ENCODE measurements around the gene KRT26. TPM values are rescaled to one million over a fixed set of nuclear protein-coding genes. Genes with fewer than 3 reads are reported as not detected.

The KRT26 gene
- total RNA-seq, 2 experiments from 2014 or later, result not detected

DNA sequence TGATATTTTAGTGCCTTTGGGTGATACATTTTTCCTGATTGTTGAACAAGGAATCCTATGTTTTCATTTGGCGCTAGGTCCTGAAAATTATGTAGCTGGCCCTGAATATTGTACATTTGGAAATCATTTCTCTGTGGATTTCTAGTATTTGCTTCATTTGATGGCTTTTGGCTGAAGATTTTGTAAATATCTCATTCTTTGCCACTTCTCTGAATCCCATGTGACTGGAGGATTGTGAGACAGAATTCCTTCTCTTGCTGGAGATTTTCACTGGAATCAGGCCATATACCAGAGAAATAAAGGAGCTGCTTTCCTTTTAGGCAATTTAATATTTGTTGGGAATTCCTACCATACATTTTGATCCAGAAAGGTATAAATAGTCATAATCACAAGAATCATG, 19.1 kb upstream of the KRT26 start:
- Mint-ChIP-seq H3K4me3 (no peak overlapping the region), H3K36me3 (ENCODE audit: low read depth) (no peaks in the 10 kb centered on the region), H3K4me1 (no peaks in the 10 kb centered on the region), H3K9me3 (no peaks in the 10 kb centered on the region), H3K27ac (no peak overlapping the region), H3K27me3 (peaks cover 22% of the 10 kb centered on the region)
- ChIA-PET POLR2A (no interaction called here), CTCF (no interaction called here)
- no peak for DNase-seq

DNA sequence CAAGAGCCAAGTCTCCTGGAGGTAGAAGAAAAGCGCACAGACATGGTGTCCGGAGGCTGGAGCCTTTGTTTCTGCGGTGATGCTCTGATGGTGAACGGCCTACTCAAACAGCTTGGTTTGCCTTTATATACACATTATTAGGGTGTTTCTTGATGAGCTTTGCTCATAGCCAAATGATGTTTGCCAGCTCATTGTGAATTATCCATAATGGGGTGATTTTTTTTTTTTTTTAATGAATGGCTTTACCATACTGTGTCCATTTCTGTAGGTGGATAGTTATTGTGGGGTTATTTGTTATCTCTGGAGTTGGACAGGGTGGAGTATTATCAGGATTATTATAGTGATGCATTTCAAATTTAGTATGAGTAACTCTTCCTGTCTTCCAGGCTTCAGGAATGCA, 10.4 kb upstream of the KRT26 start, which contains the start of gene KRT27:
KRT27 (minus strand) TSS at position 101 of the 400 bp plus-strand sequence; CDS start at position 44, 57 bp downstream.
- no peak for DNase-seq

DNA sequence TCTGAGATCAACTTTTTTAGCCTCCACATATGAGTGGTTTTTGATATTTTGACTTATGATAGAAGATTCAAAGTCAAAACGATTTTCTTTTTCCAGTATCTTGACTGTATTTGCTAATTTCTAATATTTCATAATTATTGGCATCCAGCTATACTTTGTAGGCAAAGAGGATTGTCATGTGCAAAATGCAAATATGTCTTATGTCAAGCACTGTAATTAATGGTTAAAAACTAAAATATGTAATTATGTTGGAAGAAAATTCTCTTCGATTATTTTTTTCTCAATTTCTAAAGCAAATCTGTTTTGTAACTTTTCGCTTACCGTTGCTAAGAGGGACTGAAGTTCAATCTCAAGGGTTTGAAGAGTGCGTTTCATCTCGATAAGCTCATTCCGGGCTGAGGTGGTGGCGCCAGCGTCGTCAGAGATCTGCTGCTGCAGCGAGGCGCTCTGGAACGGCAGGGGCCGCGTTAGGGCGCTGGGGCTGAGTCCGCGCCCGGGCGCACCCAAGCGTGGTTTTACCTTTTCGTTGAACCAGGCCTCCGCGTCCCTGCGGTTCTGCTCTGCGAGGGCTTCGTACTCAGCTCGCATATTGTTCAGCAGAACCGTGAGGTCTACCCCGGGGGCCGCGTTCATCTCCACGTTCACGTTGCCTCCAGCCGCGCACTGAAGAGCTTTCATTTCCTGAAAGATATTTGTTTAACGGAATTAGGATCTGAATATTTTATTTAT, 7.3 kb upstream of the KRT26 start:
- Mint-ChIP-seq H3K9me3 (no peaks in the 10 kb centered on the region), H3K4me1 (peaks cover 9% of the 10 kb centered on the region), H3K36me3 (ENCODE audit: low read depth) (no peaks in the 10 kb centered on the region), H3K4me3 (peak overlapping the region; percentile 49), H3K27ac (no peak overlapping the region), H3K27me3 (peaks cover 57% of the 10 kb centered on the region)
- CTCF ChIA-PET, result interaction anchor here (0.5 kb wide), 1 partner anchor 865 kb away, joined by 4 read pairs; no protein-coding TSS in a partner anchor
- DNase-seq, result peak; percentile 28
- POLR2A ChIA-PET, result no interaction called here

More for the DNA sequence above, 10.4 kb upstream of the KRT26 start, which contains the start of gene KRT27:
- Mint-ChIP-seq H3K9me3 (no peaks in the 10 kb centered on the region), H3K4me1 (peaks cover 9% of the 10 kb centered on the region), H3K36me3 (ENCODE audit: low read depth) (no peaks in the 10 kb centered on the region), H3K4me3 (no peak within 1 kb of the TSS), H3K27me3 (peaks cover 42% of the 10 kb centered on the region), H3K27ac (no peak within 1 kb of the TSS)
- ChIA-PET CTCF (no interaction called here), POLR2A (no interaction called here)

DNA sequence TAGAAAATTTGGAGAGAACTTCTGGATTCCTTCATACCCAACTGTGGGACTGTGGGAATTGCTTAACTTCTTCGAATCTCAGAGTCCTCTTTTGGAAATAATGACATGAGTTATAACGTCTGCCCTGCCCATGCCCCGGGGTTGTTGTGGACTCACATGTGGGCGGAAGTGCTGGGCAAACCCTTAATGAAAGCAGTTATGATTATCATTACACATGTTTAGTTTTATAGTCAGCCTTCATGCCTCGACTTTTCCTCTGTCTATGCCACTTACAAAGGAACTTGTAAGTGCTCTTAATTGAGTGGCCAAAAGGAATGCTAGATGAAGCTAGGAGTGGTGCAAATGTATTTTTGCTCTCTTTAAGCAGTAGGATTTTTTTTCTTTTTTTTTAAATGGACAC, 6.5 kb upstream of the KRT26 start:
- Mint-ChIP-seq H3K27ac (no peak overlapping the region), H3K27me3 (peaks cover 57% of the 10 kb centered on the region), H3K4me1 (peaks cover 9% of the 10 kb centered on the region), H3K36me3 (ENCODE audit: low read depth) (no peaks in the 10 kb centered on the region), H3K9me3 (no peaks in the 10 kb centered on the region), H3K4me3 (no peak overlapping the region)
- no peak for DNase-seq
- ChIA-PET POLR2A (no interaction called here), CTCF (no interaction called here)

DNA sequence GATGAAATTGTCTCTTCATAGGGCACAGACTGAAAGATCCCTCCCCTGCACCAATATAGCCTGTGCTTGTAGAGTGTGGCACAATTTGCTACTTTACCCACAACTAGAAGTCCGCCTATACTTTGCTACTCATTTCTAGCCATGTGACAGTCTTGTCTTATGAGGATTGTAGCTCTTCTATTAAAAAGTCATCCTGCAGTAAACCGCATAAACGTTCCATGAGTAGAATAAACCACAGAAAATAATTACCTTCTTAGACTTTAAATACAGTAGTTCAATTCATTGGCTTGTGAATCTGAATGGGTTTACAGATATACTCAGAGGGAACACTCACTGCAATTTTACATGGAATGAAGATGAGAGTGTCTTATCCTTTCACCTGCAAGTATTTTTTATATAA, 6.0 kb upstream of the KRT26 start:
- Mint-ChIP-seq H3K27ac (no peak overlapping the region), H3K27me3 (peaks cover 53% of the 10 kb centered on the region), H3K4me3 (no peak overlapping the region), H3K36me3 (ENCODE audit: low read depth) (no peaks in the 10 kb centered on the region), H3K4me1 (peaks cover 9% of the 10 kb centered on the region), H3K9me3 (no peaks in the 10 kb centered on the region)
- CTCF ChIA-PET, result no interaction called here
- POLR2A ChIA-PET, result no interaction called here
- DNase-seq, result no peak

DNA sequence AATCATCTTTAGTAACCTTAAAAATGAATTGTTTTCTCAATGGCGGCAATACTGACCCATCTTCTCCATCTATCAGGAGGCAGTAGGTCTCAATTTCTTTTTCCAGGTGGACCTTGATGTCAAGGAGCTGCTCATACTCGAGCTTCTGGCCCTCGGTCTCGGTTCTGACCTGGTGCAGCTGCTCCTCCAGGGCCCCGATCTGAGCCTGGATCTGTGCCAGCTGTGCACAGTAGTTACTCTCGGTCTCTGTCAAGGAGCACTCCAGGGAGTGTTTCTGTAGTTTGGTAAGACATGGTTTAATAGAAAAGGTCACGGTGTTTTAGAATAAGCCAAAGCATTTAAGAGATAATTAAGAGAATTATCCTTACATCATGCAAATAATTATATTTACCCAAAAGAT, 5.5 kb upstream of the KRT26 start:
- ChIA-PET POLR2A (no interaction called here), CTCF (no interaction called here)
- Mint-ChIP-seq H3K4me1 (peaks cover 9% of the 10 kb centered on the region), H3K36me3 (ENCODE audit: low read depth) (no peaks in the 10 kb centered on the region), H3K9me3 (no peaks in the 10 kb centered on the region), H3K27ac (no peak overlapping the region), H3K27me3 (peaks cover 59% of the 10 kb centered on the region), H3K4me3 (no peak overlapping the region)
- DNase-seq, result no peak

DNA sequence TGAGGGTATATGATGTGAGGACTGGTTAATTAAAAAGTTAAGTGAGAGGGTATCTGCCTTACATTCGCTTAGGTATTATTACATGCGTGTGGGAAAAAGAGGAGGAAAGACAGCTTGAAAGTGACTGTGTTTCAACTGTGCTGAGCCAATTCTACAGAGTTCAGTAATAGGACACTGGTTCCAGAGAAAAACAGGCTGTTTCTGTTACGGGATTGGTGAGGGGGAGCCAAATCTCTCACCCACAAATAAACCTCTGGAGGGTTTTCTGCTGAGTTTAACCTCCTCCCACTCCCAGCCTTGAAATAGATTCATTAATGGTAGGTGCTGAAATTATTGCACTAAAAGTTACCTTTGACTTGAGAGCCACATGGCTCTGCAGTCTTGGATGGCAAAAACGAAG, 3.9 kb upstream of the KRT26 start:
- CTCF ChIA-PET, result no interaction called here
- no peak overlapping the region for H3K4me3 Mint-ChIP-seq

DNA sequence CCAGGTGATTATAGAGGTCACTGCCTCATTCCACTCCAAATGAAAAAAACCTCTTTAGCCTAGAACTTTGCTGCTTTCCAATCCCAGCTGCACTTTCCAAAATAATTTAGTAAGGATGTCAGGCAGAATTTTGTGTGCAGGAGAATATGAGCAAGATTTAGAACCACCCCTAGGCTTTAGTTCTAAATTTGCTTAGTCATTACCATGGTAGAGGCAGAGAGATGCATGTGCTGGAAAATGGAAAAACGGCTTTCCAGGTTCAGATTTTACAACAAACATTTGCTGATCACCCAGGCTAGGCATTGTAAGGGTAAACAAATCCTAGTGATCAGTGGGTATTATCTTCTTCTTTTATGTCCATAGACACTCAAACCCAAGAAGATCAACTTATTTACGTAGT, 6.3 kb downstream of the KRT26 start:
- CTCF ChIA-PET, result no interaction called here
- H3K27me3 Mint-ChIP-seq, result peaks cover 26% of the 10 kb centered on the region

More for the DNA sequence above, 3.9 kb upstream of the KRT26 start:
- no peak overlapping the region for H3K27ac Mint-ChIP-seq
- H3K9me3 Mint-ChIP-seq, result no peaks in the 10 kb centered on the region
- no peak for DNase-seq
- H3K4me1 Mint-ChIP-seq, result peaks cover 9% of the 10 kb centered on the region
- H3K27me3 Mint-ChIP-seq, result peaks cover 64% of the 10 kb centered on the region
- POLR2A ChIA-PET, result no interaction called here
- no peaks in the 10 kb centered on the region for H3K36me3 Mint-ChIP-seq (ENCODE audit: low read depth)

DNA sequence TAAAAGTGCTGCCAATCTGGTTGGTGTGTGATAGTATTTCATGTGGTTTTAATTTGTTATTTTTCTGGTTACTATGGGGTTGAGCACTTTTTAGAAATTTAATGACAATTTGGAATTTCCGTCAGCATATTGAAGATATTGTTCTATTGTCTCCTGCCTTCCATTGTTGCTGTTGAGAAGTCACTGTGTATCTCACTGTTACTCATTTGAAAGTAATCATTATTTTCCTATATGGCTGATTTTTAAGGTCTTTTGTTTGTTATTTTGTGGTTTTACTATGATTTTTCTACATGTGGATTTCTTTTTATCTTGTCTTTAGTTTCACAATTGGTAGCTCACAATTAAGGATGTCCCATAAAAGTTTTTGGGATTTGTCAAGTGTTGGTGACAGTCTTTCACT, 8.2 kb downstream of the KRT26 start:
- Mint-ChIP-seq H3K36me3 (ENCODE audit: low read depth) (peaks cover 4% of the 10 kb centered on the region), H3K4me1 (no peaks in the 10 kb centered on the region), H3K27ac (no peak overlapping the region), H3K9me3 (peaks cover 30% of the 10 kb centered on the region), H3K4me3 (no peak overlapping the region), H3K27me3 (peaks cover 27% of the 10 kb centered on the region)
- ChIA-PET POLR2A (no interaction called here), CTCF (no interaction called here)
- DNase-seq, result no peak

More for the DNA sequence above, 6.3 kb downstream of the KRT26 start:
- Mint-ChIP-seq H3K36me3 (ENCODE audit: low read depth) (peaks cover 2% of the 10 kb centered on the region), H3K9me3 (peaks cover 16% of the 10 kb centered on the region), H3K27ac (no peak overlapping the region), H3K4me3 (no peak overlapping the region), H3K4me1 (no peaks in the 10 kb centered on the region)
- no peak for DNase-seq
- POLR2A ChIA-PET, result no interaction called here

DNA sequence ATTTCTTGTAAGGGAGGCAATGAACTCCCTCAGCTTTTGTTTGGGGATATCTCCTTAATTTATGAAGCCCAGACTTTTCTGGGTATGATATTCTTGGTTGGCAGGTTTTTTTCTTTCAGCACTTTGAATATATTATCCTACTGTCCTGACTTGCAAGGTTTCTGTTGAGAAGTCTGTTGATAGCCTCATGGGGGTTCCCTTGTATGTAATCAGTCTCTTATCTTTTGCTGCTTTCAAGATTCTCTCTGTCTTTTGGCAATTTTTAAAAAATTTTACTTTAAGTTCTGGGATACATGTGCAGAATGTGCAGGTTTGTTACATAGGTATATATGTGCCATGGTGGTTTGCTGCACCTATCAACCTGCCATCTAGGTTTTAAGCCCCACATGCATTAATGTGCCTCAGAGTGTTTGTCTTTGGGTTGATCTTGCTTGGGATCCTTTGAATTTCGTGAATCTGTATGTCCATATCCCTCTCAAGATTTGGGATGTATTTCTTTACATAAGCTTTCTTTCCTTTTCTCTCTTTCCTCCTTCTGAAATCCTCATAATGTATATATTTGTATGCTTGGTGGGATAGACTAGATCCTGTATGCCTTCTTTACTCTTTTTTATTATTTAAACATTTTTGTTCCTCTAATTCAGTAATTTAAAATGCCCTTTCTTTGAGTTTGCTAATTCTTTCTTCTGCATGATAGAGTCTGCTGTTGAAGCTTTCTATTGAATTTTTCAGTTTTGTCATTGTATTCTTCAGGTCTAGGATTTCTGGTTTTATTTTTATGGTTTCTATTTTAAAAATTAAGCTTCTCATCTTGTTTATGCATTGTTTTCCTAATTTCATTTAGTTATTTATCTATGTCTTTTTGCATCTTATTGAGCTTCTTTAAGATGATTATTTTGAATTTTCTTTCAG, 11.6 kb downstream of the KRT26 start:
- no peak overlapping the region for H3K27ac Mint-ChIP-seq
- no peaks in the 10 kb centered on the region for H3K4me1 Mint-ChIP-seq
- ChIA-PET CTCF (no interaction called here), POLR2A (no interaction called here)
- H3K36me3 Mint-ChIP-seq (ENCODE audit: low read depth), result peaks cover 4% of the 10 kb centered on the region
- H3K27me3 Mint-ChIP-seq, result peaks cover 46% of the 10 kb centered on the region
- DNase-seq, result no peak
- peaks cover 30% of the 10 kb centered on the region for H3K9me3 Mint-ChIP-seq
- H3K4me3 Mint-ChIP-seq, result no peak overlapping the region

DNA sequence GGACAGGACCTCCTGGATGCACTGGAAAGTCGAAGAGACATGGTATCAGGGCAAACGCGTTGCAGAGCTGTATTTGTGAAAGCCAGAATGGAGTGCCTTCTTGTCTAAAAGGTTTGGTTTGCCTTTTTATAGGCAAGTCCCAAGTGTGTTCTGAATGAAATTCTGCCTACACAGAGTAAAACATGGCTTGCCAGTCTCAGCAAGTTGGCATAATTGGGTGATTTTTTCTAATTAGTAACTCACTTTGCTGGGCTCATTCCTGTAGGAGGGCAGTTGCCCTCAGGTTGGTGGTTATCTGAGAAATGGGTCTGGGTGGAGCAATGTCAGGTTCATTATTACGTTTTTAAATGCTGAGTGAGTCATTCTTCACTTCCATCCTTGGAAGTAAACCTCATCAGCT, 16.8 kb downstream of the KRT26 start, which contains the start of gene KRT25:
KRT25 (minus strand) TSS at position 101 of the 400 bp plus-strand sequence; CDS start at position 41, 60 bp downstream.
- H3K4me3 Mint-ChIP-seq, result no peak within 1 kb of the TSS
- ChIA-PET CTCF (no interaction called here), POLR2A (no interaction called here)
- peaks cover 2% of the 10 kb centered on the region for H3K36me3 Mint-ChIP-seq (ENCODE audit: low read depth)
- H3K27me3 Mint-ChIP-seq, result peaks cover 42% of the 10 kb centered on the region
- peaks cover 9% of the 10 kb centered on the region for H3K9me3 Mint-ChIP-seq
- no peak for DNase-seq
- H3K27ac Mint-ChIP-seq, result no peak within 1 kb of the TSS
- H3K4me1 Mint-ChIP-seq, result no peaks in the 10 kb centered on the region

DNA sequence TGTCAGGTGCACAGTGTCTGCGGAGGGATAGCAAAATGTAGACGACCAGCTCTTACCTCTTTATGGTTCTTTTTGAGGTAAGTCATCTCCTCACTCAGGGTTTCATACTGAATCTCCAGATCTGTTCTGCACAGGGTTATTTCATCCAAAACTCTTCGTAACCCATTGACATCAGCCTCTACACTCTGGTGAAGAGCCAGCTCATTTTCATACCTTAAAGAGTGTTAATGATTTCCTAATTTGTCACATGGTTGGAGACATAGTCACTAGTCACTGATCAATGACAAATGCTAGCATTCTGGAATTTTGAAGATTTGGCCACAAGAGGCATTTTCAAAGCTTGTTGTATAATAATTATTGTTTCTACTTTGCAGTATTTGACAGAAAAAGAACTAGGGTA, 18.2 kb downstream of the KRT26 start:
- peaks cover 40% of the 10 kb centered on the region for H3K27me3 Mint-ChIP-seq
- no peak for DNase-seq
- CTCF ChIA-PET, result interaction anchor here (0.6 kb wide), 1 partner anchor 37 kb away, joined by 3 read pairs; no protein-coding TSS in a partner anchor
- POLR2A ChIA-PET, result interaction anchor here (0.7 kb wide), 1 partner anchor 97 kb away, joined by 3 read pairs; no protein-coding TSS in a partner anchor
- no peak overlapping the region for H3K4me3 Mint-ChIP-seq
- peaks cover under 1% of the 10 kb centered on the region for H3K9me3 Mint-ChIP-seq
- H3K4me1 Mint-ChIP-seq, result no peaks in the 10 kb centered on the region
- no peaks in the 10 kb centered on the region for H3K36me3 Mint-ChIP-seq (ENCODE audit: low read depth)
- H3K27ac Mint-ChIP-seq, result no peak overlapping the region

DNA sequence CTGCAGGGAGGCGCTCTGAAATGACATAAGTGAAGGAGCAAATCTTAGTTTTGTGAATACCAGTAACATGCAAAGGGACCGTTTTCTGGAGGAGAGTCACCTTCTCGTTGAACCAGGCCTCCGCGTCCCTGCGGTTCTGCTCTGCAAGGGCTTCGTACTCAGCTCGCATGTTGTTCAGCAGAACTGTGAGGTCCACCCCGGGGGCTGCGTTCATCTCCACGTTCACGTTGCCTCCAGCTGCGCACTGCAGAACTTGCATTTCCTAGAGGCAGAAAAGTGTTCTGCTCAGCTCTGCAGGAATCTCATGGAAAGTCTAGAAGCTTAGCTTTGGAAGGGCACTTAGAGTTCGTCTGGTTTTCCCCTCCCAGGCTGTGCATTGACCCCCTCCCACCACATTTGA, 20.9 kb downstream of the KRT26 start:
- Mint-ChIP-seq H3K9me3 (peaks cover 3% of the 10 kb centered on the region), H3K27me3 (peaks cover 40% of the 10 kb centered on the region), H3K36me3 (ENCODE audit: low read depth) (no peaks in the 10 kb centered on the region), H3K4me1 (no peaks in the 10 kb centered on the region), H3K27ac (no peak overlapping the region), H3K4me3 (no peak overlapping the region)
- ChIA-PET CTCF (no interaction called here), POLR2A (no interaction called here)
- DNase-seq, result no peak

Measured in activated CD4-positive, alpha-beta T cell treated with anti-CD3 and anti-CD28 coated beads, Interleukin-2, amount 10 ng/mL, durations not matched to agents 7 days and 5 days (primary cell).